ENCODE measurements around the gene ZC3H10. TPM values are rescaled to one million over a fixed set of nuclear protein-coding genes. Genes with fewer than 3 reads are reported as not detected.

ZC3H10 gene
- total and polyA plus RNA-seq, 2 of the 13 experiments (the other 11 are each of a cell fraction or from before 2014, with no cell fraction given): 0.70 to 2.3 TPM

DNA sequence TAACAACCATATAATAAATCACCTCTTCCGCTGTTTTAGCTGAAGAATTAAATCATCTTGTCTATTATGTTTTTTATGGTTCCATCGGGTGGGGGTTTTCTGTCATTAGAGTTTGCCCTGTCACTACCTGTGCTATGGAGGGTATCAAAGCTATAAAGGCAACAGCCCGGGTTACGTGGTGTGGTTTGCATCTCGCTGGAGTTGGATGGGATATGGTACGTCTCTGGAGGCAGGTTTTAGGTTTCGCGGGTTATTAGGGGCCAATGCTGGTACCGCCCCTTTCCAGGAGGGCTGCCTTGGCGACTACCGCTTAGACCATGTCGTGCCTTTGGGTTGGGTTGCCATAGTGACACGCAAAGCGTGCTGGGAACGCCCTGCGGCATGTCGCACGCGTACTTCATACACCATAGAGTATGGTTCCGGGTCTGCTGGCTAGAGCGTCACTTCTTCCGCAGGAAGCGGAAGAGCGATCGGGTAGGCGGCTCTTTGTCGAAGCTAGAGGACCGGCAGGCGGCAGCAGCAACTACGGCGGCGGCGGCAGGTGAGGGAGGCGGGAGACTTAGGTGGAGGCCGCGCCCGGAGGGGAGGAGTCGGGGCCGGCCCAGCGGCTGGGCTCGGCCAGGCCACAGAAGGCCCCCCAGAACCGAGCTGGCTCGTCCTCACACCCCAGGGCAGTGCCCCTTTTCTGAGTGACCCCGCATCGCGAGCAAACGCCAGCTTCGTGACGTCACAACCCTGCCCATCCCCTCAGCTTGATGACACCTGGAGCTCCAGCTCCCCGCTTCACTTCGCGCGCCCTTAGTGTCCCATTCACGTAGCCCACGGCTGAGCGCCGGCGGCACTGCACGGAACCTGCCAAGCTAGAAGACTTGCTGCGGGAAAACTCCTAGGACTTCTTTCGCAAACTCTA, at the start of gene ZC3H10 (continued):
- TF ChIP-seq, protein P1, sequence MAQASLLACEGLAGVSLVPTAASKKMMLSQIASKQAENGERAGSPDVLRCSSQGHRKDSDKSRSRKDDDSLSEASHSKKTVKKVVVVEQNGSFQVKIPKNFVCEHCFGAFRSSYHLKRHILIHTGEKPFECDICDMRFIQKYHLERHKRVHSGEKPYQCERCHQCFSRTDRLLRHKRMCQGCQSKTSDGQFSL (CRISPR knock-in tag; IDR thresholded peaks at IDR 0.05): no peak
- TF ChIP-seq, protein P2, sequence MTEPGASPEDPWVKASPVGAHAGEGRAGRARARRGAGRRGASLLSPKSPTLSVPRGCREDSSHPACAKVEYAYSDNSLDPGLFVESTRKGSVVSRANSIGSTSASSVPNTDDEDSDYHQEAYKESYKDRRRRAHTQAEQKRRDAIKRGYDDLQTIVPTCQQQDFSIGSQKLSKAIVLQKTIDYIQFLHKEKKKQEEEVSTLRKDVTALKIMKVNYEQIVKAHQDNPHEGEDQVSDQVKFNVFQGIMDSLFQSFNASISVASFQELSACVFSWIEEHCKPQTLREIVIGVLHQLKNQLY (CRISPR knock-in tag; IDR thresholded peaks at IDR 0.05): peak; percentile 73; the same call in 1 of the 2 replicates
- TF ChIP-seq, protein P3, sequence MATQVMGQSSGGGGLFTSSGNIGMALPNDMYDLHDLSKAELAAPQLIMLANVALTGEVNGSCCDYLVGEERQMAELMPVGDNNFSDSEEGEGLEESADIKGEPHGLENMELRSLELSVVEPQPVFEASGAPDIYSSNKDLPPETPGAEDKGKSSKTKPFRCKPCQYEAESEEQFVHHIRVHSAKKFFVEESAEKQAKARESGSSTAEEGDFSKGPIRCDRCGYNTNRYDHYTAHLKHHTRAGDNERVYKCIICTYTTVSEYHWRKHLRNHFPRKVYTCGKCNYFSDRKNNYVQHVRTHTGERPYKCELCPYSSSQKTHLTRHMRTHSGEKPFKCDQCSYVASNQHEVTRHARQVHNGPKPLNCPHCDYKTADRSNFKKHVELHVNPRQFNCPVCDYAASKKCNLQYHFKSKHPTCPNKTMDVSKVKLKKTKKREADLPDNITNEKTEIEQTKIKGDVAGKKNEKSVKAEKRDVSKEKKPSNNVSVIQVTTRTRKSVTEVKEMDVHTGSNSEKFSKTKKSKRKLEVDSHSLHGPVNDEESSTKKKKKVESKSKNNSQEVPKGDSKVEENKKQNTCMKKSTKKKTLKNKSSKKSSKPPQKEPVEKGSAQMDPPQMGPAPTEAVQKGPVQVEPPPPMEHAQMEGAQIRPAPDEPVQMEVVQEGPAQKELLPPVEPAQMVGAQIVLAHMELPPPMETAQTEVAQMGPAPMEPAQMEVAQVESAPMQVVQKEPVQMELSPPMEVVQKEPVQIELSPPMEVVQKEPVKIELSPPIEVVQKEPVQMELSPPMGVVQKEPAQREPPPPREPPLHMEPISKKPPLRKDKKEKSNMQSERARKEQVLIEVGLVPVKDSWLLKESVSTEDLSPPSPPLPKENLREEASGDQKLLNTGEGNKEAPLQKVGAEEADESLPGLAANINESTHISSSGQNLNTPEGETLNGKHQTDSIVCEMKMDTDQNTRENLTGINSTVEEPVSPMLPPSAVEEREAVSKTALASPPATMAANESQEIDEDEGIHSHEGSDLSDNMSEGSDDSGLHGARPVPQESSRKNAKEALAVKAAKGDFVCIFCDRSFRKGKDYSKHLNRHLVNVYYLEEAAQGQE (IDR thresholded peaks at IDR 0.05; ENCODE audit: borderline replicate concordance in 1 of 2, low read depth in 1 of 2, low read length in 2 of 2): 0 out of 4 replicates have a peak, but pooled peaks of 1 of the 2 experiments have one; percentile 50
- TF ChIP-seq GABPA (IDR thresholded peaks at IDR 0.05; ENCODE audit: low read depth, low read length): peak; percentile 99
- TF ChIP-seq GABPA (CRISPR knock-in tag; IDR thresholded peaks at IDR 0.05; ENCODE audit: low read depth): peak; percentile 97
- TF ChIP-seq, protein P4, sequence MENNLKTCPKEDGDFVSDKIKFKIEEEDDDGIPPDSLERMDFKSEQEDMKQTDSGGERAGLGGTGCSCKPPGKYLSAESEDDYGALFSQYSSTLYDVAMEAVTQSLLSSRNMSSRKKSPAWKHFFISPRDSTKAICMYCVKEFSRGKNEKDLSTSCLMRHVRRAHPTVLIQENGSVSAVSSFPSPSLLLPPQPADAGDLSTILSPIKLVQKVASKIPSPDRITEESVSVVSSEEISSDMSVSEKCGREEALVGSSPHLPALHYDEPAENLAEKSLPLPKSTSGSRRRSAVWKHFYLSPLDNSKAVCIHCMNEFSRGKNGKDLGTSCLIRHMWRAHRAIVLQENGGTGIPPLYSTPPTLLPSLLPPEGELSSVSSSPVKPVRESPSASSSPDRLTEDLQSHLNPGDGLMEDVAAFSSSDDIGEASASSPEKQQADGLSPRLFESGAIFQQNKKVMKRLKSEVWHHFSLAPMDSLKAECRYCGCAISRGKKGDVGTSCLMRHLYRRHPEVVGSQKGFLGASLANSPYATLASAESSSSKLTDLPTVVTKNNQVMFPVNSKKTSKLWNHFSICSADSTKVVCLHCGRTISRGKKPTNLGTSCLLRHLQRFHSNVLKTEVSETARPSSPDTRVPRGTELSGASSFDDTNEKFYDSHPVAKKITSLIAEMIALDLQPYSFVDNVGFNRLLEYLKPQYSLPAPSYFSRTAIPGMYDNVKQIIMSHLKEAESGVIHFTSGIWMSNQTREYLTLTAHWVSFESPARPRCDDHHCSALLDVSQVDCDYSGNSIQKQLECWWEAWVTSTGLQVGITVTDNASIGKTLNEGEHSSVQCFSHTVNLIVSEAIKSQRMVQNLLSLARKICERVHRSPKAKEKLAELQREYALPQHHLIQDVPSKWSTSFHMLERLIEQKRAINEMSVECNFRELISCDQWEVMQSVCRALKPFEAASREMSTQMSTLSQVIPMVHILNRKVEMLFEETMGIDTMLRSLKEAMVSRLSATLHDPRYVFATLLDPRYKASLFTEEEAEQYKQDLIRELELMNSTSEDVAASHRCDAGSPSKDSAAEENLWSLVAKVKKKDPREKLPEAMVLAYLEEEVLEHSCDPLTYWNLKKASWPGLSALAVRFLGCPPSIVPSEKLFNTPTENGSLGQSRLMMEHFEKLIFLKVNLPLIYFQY (CRISPR knock-in tag; IDR thresholded peaks at IDR 0.05; ENCODE audit: borderline replicate concordance): no peak
- peak; percentile 86 for TF ChIP-seq MIXL1 (CRISPR knock-in tag; IDR thresholded peaks at IDR 0.05)
- TF ChIP-seq, protein P5, sequence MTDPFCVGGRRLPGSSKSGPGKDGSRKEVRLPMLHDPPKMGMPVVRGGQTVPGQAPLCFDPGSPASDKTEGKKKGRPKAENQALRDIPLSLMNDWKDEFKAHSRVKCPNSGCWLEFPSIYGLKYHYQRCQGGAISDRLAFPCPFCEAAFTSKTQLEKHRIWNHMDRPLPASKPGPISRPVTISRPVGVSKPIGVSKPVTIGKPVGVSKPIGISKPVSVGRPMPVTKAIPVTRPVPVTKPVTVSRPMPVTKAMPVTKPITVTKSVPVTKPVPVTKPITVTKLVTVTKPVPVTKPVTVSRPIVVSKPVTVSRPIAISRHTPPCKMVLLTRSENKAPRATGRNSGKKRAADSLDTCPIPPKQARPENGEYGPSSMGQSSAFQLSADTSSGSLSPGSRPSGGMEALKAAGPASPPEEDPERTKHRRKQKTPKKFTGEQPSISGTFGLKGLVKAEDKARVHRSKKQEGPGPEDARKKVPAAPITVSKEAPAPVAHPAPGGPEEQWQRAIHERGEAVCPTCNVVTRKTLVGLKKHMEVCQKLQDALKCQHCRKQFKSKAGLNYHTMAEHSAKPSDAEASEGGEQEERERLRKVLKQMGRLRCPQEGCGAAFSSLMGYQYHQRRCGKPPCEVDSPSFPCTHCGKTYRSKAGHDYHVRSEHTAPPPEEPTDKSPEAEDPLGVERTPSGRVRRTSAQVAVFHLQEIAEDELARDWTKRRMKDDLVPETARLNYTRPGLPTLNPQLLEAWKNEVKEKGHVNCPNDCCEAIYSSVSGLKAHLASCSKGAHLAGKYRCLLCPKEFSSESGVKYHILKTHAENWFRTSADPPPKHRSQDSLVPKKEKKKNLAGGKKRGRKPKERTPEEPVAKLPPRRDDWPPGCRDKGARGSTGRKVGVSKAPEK (CRISPR knock-in tag; IDR thresholded peaks at IDR 0.05; ENCODE audit: borderline replicate concordance): no peak
- TF ChIP-seq ZMYM4 (CRISPR knock-in tag; IDR thresholded peaks at IDR 0.05): peak; percentile 94
- no peak for TF ChIP-seq ZNF775 (CRISPR knock-in tag; IDR thresholded peaks at IDR 0.05; ENCODE audit: borderline replicate concordance)
- no peak for TF ChIP-seq ISX (CRISPR knock-in tag; conservative IDR thresholded peaks at IDR 0.05)
- no peak for TF ChIP-seq NFKBIZ (CRISPR knock-in tag; IDR thresholded peaks at IDR 0.05)
- TF ChIP-seq CBFB (CRISPR knock-in tag; IDR thresholded peaks at IDR 0.05): peak; percentile 88
- TF ChIP-seq KMT2A (CRISPR knock-in tag; IDR thresholded peaks at IDR 0.05): peak; percentile 3; the same call in 1 of the 2 replicates
- TF ChIP-seq NRL (CRISPR knock-in tag; IDR thresholded peaks at IDR 0.05; ENCODE audit: borderline replicate concordance): no peak
- TF ChIP-seq ZNF260 (CRISPR knock-in tag; IDR thresholded peaks at IDR 0.05; ENCODE audit: borderline replicate concordance, low read depth): no peak

Data from HepG2 (cell line).